HG03060 (cell line): ENCODE data around the gene CDH24.
"Not testable (repeated sequence)": the region's sequence is repeated elsewhere in the genome, so short reads cannot be mapped to it uniquely, and the experiment has no call there.

Experiments used
- ATAC-seq: cut with Tn5 transposase; IDR thresholded peaks from one replicate; pipeline ENCODE4 v1.9.1; 2021; ENCODE audit warnings: low read depth, moderate number of reproducible peaks; ENCODE audit not compliant: unreplicated experiment

Gene CDH24

DNA sequence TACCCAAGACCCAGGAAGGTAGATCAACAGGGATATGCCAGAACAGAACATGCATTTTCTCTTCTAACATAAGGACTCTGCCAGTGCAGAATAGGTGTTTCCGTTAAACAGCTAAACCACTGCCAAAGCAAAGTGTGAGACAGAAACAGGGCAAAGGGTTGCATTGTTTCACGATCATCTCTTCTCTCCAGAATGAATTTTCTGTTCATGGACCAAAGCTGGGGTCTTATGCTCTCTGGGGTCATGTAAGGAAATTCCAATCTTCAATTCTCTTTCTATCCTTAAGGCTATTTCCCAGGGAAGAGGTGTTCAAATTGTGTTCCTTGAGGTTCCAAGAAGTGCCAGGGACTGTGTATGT lies 33.5 kb downstream of the CDH24 start:
- no peak for ATAC-seq

DNA sequence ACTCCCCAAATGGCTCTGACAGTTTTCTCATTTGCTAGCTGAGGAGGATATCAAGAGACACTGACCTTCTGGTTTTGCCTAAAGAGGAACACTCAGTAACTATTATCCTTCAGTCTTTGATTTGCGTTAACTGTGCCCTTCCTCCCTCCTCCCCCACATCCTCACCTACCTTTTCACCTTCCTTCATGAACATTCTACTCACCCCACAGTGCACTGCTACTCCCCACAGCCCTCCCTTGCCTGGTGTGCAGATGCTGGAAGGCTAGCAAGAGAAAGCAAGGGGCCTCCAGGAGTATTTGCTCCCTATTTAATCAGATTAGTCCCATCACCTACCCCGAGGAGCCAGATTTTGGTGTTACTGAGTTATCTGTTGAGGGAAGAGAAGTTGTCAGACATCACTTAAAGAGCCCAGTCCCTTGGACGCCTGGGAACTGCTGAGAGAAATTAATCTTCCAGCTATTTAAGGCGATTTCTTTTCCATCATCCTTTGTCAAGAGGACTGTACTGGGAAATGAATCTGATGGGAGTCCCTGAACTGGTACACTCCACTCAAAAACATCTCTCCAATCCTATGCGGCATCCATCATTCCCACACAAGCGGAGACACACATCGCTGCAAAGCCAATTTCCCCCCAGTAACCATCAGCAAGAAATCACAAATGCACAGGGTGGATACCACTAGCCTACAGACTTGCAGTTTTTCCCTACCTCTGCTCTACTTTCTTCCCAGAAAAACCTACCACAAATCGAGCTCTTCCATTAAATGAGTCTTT lies 34.1 kb downstream of the CDH24 start:
- ATAC-seq: no peak

DNA sequence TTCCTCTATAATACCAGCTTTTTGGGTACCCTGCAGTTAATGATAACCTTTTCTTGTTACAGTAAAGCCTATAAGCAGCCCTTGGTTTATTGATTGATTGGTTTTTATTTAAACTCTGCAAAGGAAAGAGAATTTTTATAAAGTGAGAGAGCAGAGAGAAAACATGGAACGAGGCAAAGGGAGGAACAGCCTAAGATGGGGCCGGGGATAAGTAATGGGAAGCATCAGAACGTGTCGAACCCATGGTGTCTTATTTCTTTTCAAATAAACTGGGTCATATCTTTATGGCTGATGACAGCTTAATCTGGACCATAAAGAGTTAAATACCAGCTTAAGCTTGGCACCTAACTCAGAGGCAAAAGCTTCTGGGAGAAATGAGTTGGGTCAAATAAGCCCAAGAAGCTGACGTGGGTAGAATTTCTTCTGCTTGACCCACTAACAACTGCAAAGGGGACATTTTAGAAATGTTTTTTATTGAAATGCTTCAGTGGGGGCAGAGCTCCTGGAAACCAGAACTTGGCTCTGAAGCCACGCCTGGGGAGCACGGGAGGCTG lies 35.4 kb downstream of the CDH24 start:
- no peak for ATAC-seq

DNA sequence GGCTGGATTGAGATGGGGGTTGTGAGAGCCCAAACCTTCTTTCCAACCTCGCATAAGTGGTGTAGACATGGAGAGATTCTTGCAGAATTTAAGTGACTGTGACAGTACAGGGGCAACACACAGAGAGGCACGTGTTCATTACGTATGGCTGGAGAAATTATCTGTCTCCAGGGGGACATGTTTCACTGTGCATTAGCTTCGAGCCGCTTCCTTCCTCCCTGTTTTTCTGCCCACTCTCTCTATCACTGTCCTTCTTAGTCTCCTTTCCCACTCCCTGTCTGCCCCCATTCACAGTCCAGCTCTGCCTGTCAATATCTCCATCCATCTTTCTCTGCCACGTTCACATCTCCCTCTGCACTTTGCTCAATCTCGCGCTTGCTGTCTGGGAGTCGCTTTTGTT lies 35.9 kb downstream of the CDH24 start:
- no peak for ATAC-seq

DNA sequence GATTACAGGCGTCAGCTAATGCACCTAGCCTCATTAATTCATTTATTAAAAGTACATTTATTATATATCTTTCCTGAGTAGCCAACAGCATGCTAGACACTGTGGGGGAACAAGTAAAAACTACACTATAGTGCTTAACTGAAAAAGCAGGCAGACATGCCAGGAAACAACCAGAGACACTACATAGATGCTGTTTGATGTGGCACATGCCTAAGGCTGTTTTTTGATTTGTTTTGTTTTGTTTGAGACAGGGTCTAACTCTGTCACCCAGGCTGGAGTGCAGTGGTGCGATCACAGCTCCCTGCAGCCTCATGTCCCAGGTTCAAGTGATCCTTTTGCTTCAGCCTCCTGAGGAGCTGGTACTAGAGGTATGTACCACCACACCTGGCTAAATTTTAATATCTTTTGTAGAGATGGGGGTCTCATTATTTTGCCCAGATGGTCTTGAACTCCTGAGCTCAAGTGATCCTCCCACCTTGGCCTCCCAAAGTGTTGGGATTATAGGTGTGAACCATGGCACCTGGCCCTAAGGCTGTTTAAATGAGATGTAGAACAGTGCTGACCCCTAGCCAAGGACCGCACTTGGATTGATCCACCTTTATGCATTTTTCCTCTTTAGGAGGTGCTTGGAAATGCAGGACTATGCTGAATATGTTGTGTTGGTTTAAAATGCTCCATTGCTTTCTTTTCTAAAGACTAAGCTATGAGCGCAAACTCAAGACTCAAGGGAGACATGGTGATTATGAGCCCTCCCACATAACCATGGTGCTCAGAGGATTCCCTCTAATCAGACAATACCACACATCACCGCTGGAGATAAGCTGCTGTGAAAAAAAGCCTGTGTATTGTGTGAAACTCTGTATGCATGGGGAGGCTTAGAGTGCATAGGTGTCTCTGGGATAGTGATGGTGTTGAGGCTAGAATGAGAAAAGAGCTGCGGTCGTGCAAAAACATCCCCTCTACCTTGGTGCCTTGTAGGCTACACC lies 36.9 kb downstream of the CDH24 start:
- no peak for ATAC-seq

DNA sequence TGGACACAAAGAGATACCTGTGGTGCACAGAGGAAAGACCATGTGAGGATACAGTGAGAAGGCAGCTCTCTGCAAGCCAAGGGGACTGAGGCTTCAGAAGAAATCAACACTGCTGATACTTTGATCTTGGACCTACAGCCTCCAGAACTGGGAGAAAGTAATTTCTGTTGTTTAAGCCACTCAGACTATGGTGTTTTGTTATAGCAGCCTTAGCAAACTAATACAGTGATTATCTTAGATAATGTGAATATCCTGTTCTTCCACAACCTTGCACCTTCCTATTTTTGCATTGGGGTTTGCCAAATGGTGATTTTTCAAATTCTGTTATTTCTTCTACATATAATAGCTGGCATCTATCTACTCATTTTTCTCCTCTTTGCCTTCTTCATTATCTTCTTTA lies 39.2 kb downstream of the CDH24 start:
- ATAC-seq: no peak

DNA sequence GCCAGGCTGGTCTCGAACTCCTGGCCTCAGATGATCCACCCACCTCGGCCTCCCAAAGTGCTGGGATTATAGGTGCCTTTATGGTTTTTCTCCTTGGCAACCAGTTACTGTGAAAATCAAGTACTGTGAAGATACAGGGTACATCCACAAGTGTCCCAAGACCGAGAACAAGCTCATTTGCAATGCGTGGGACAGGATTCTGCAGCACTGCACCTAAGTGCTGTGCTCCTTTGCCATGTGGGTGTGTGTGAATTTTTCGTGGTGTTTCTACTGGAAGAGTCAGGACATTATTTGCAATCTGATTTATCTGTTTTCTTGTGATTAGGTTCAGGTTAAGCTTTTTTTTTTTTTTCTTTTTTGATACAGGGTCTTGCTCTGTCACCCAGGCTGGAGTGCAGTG lies 40.2 kb downstream of the CDH24 start:
- ATAC-seq: no peak

DNA sequence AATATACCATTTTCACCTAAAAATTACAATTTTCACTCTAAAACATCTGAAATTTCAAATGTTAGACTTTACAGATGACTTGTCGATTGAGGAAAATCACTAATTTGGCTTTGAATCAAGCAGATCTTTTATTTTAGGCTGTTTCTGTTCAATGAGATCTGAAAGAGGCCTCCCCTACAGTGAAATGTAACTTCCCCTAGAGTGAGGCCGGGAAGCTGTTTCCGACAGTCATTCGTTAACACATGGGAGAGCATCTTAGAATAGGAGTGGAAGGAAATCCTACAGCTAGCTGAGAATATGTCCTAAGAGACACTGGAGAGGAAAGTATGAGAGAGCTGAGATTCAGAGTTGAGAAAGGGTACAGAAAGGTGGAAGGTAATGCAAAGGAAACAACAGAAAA lies 41.7 kb downstream of the CDH24 start:
- ATAC-seq: no peak

DNA sequence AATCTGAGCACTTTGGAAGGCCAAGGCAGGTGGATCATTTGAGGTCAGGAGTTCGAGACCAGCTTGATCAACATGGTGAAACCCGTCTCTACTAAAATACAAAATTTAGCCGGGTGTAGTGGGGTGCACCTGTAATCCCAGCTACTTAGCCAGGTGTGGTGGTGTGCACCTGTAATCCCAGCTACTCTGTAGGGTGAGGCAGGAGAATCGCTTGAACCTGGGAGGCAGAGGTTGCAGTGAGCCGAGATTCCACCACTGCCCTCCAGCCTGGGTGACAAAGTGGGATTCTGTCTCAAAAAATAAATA lies 43.6 kb downstream of the CDH24 start:
- not testable (repeated sequence) for ATAC-seq

DNA sequence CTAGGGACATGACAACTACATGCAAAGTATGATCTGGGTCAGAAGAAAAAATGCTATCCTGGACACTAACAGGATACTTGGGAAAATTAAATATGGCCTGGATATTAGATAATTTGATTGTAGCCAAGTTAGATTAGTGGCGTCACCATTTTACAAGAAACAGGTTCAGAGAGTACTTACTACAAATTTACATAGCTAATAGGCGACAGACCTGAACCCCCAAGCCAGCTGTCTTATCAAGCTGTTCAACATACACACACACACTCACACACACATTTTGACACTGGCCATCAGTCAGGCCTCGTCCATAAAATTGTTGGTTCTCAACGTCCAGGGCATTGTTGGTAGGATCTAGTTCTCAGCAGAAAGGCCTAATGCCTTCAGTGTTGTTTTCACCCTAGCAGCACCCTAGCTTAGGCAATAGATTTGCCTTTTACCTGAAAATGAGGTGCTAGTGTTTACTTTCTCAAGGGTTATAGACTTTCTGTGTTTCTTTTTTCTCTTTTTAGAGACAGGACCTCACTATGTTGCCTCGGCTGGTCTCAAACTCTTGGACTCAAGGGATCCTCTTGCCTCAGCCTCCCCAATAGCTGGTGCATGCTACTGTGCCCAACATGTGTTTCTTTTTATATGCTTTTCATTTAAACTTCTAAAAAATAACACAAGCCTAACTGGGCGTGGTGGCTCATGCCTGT lies 44.1 kb downstream of the CDH24 start:
- no peak for ATAC-seq

DNA sequence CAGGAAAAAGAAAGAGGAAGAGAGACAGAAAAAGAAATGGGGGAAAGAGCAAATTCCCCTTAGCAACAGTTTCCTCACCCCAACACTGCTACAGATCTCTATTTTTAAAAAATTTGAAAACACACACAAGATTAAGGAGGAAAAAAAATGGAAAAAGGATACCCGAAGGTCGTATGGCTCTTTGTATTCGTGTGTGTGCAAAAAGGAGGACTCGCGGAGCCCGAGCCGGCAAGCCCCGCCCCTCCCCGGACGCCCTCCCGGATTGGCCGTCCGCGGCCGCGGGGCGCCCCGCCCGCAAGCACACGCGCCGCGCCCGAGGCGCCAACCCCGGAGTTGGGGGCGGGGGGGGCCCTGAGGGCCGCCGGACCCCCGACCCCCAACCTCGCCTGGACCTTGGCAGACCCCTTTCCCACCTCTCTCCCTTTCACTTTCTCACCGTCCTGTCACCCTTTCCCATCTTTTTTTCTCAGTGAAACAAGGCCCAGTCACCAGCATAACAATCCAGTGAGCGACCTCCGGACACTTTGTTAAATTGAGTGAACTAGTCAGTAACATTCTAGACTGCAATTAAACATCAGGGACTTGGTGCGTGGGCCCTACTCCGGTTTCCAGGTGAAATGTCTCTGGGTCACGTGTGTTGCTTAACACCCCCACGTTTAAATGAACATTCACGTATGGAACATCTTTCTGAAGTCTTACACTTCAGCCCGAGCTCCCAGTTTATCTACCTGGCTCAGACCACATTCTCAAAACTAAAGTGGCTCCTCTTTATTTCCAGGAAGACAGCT lies 47.2 kb downstream of the CDH24 start, which contains the start of gene C14orf93:
C14orf93 (minus strand) TSS at position 205 of the 788 bp plus-strand sequence. CDS start 11,120 bp downstream, outside the sequence.
- ATAC-seq: no peak

DNA sequence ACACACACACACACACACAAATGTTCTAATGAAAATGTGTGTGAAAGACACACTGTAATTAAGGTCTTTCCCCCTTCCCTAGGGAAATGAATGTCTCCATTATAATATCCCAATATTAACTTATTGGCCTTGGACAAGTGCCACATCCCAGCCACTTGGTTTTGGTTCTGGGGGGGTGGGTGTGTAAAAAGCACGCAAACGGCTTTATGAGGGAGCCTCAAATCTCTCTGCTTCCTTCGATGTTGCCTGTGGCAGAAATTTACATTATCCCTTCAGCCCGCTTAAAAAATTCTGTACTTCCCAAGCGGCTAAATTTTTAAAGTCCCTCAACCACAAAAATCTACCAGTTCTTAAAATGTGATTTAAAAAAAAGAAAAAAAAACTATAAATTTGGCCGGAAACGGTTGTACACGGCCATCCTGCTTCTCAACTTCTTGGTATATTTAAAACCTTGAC lies 47.8 kb downstream of the CDH24 start:
- ATAC-seq: no peak

DNA sequence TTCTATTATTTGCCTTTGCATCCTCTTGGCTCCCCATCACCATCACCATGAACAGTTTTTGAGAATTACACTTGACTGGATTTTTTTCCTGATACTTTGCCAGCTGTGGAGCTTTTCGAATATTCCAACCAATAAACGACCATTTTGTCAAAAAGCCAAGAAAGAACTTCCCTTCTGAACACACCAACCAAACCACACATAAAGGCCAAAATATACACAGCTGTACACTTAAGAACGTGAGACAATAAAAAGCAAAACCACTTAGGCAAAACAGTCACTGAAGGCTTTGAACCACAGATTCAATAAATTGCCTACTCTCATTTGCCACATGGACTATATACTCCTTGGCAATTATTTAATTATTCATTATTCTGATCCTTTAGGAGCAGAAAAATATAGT lies 48.5 kb downstream of the CDH24 start:
- no peak for ATAC-seq

DNA sequence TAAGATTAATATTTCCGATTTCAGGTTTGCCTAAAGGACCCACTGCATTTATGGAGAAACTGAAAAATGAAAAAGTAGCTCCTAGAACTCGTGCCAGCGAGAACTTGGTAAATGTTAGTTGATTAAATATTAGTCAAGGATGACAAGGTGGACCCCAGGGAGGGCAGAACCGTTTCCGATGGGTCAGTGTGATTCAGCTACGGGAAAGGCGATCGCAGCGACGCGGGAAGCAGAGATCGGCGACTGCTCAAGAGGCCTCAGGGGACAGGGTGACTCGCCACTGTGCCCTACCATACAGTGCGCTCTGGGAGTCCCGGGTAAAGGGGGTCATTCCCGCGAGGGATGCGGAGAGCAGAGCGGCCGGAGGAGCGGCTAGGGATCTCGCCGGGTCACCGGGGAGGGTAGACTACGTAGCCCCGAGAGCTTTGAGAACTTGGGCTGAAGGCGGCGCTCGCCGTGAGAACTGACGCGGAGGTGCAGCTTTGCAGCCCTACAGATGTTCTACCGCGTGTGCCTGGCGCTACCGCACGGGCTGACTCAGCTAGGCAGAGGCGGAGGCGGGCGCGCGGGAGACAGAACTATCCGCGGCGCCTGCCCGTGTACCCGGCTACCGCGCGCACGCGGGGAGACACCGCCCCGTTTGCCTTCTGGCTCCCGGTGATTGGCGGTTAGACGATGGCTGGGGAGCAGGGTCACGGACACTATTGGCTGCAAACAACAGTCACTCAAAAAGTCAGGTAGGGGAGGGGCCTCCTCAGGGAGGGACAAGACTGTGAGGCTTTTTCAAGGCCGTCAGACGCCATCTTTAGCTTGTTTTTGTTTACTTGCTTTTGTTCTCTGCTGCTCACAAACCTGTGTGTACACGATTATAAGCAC lies 50.5 kb downstream of the CDH24 start:
- ATAC-seq: peak; percentile 77

DNA sequence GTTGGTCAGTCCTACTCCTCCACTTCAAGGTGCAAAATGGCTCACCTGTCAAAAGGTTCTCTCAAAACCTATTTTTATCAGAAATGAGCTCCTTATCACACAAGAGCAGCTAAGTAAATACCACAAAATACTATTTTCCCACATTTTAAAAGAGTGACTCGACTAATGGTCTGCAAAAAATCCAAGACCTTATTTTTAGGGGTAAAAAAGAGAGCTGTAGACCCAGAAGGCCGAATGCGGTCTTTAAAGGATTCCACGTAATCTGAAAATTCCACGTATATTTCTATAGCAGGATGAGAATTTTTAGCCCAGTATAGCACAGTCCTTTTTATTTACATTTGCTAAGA lies 51.2 kb downstream of the CDH24 start:
- ATAC-seq: no peak

DNA sequence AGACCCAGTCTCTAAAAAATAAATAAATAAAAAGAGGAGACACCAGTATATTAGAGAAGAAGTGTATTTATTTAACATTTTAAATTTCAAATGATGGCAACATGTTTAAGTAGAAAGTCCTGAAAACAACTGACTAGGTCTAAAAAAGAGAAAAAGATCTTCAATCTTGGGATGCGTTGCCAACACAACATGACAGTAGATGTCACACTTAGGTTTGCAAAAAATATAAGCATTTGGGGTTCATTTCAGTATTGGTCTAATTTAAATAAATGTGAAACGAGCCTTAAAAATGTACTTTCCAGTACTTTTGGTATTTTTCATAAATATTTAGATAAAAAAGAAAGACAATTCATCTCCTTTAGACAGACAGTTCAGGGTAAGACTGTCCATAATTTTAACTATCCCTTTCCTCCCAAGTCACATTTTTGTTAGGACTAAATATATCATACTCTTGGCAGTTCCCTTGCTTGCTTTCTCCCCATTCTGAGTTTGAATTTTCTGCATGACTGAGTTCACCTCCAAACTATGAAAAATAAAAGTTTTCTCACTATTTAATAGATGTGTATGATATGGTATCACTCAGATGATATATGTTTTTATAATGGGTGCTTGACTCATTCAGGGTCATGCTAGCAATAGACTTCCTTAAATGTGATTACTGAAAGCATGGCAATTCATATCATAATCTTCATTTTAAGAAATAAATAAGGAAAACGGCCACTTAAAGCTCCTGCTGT lies 51.7 kb downstream of the CDH24 start:
- no peak for ATAC-seq

DNA sequence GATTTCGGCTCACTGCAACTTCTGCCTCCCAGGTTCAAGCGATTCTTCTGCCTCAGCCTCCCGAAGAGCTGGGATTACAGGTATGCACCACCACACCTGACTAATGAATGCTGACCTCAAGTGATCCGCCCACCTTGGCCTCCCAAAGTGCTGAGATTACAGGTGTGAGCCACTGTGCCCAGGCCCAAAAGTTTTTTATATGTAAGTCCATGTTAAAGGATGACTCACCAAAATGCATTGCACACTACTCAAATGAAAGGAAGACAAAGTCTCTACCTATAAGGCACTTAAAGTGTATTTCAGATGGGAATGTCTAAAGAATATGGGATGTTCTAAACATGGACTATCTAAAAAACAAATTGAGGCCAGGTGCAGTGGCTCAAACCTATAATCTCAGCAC lies 53.0 kb downstream of the CDH24 start:
- ATAC-seq: not testable (repeated sequence)

DNA sequence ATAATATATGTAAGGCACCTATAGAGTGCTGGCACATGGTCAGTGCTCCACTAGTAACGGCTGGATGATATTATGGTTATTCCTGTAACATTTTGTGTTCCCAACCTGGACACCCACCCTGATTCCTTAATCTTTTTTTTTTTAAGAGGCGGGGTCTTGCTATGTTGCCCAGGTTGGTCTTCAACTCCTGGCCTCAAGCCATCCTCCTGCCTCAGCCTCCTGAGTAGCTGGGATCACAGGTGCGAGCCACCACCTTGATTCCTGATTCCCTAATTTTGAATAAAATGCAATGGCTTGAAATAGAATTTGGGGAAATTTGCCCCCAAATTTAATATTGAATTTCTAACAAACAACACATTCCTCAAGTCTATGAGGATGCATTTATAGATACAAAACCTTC lies 54.7 kb downstream of the CDH24 start:
- ATAC-seq: no peak
